ENCODE results near the gene MYO6.

The MYO6 gene

DNA sequence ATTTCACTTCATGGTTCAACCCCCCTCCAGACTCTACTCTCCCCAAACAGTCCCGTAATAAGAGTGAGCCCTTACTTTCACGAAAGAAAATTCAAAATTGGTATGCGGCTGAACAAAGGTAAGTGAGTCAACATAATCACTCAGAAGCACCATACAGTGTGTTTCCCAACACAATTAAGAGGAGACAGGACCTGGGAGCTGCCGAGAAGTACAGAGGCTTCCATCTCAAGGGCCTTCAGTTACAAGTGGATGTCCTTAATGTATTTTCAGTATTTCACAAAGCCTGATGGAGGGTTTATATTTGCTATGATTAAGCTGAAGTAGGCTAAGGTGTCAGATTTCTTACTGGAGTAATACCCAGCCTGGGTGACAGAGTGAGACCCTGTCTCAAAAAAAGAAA, 51.1 kb downstream of the MYO6 start:
- in situ Hi-C loops (cut with MboI; ENCODE audit: low pct_unique_long_range_greater_than_20kb, low sequenced_read_pairs, unreplicated experiment) = no loop called here
- TF ChIP-seq, protein P1, sequence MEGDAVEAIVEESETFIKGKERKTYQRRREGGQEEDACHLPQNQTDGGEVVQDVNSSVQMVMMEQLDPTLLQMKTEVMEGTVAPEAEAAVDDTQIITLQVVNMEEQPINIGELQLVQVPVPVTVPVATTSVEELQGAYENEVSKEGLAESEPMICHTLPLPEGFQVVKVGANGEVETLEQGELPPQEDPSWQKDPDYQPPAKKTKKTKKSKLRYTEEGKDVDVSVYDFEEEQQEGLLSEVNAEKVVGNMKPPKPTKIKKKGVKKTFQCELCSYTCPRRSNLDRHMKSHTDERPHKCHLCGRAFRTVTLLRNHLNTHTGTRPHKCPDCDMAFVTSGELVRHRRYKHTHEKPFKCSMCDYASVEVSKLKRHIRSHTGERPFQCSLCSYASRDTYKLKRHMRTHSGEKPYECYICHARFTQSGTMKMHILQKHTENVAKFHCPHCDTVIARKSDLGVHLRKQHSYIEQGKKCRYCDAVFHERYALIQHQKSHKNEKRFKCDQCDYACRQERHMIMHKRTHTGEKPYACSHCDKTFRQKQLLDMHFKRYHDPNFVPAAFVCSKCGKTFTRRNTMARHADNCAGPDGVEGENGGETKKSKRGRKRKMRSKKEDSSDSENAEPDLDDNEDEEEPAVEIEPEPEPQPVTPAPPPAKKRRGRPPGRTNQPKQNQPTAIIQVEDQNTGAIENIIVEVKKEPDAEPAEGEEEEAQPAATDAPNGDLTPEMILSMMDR (IDR thresholded peaks at IDR 0.05; ENCODE audit: extremely low read depth, insufficient read depth, missing control alignments) = no peak
- no peak for DNase-seq (ENCODE audit: low spot score)

DNA sequence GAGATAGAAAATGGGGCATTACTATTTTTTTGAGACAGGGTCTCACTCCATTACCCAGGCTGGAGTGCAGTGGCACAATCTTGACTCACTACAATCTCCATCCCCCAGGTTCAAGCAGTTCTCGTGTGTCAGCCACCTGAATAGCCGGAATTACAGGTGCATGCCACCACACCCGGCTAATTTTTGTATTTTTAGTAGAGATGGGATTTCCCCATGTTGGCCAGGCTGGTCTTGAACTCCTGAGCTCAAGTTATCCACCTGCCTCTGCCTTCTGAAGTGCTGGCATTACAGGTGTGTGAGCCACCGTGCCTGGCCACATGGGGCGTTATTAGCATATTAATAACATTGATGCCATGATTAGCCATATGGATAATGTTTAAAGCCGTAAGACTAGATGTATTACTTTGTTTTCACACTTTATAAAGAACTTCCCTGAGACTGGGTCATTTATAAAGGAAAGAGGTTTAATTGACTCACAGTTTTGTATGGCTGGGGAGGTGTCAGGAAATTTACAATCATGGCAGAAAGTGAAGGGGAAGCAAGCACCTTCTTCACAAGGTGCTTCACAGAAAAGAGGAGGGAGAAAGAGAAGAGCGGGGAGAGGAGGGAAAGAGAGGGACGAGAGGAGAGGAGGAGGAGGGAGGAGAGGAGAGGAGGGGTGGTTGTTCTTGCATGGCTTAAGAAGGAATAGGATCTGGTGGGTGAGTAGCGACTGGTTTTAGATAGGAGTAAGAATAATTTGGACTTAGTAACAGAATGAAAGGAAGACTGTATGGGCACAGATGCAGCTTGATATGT, 51.9 kb downstream of the MYO6 start:
- in situ Hi-C loops (cut with MboI; ENCODE audit: low pct_unique_long_range_greater_than_20kb, low sequenced_read_pairs, unreplicated experiment) = no loop called here
- TF ChIP-seq, protein P1 (IDR thresholded peaks at IDR 0.05; ENCODE audit: extremely low read depth, insufficient read depth, missing control alignments) = no peak
- DNase-seq (ENCODE audit: low spot score) = no peak

DNA sequence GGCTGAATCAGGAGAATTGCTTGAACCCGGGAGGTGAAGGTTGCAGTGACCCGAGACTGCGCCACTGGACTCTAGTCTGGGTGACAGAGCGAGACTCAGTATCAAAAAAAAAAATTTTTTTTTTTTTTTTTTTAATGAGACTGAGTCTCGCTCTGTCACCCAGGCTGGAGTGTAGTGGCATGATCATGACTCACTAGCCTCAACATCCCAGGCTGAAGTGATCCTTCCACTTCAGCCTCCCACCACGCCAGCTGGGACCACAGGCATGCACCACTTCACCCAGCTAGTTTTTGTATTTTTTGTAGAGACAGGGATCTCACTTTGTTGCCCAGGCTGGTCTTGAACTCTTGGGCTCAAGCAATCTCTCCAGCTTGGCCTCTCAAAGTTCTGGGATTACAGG, 53.3 kb downstream of the MYO6 start:
- in situ Hi-C loops (cut with MboI; ENCODE audit: low pct_unique_long_range_greater_than_20kb, low sequenced_read_pairs, unreplicated experiment) = no loop called here
- TF ChIP-seq, protein P1 (IDR thresholded peaks at IDR 0.05; ENCODE audit: extremely low read depth, insufficient read depth, missing control alignments) = no peak
- no peak for DNase-seq (ENCODE audit: low spot score)

DNA sequence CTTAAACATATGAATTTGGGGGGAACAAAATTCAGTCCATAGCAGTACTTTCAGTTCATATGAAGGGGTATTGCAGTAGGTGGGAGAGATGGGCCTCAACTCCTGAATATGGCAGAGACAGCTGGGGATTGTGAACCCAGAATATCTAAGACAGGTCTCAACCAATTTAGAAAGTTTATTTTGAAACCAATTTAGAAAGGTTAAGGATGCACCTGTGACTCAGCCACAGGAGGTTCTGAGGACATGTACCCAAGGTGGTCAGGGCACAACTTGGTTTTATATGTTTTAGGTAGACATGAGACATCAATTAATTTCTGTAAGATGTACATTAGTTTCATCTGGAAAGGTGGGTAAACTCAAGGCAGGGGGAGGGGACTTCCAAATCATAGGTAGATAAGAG, 59.5 kb downstream of the MYO6 start:
- TF ChIP-seq, protein P1 (IDR thresholded peaks at IDR 0.05; ENCODE audit: extremely low read depth, insufficient read depth, missing control alignments) = no peak
- no peak for DNase-seq (ENCODE audit: low spot score)
- in situ Hi-C loops (cut with MboI; ENCODE audit: low pct_unique_long_range_greater_than_20kb, low sequenced_read_pairs, unreplicated experiment) = no loop called here

DNA sequence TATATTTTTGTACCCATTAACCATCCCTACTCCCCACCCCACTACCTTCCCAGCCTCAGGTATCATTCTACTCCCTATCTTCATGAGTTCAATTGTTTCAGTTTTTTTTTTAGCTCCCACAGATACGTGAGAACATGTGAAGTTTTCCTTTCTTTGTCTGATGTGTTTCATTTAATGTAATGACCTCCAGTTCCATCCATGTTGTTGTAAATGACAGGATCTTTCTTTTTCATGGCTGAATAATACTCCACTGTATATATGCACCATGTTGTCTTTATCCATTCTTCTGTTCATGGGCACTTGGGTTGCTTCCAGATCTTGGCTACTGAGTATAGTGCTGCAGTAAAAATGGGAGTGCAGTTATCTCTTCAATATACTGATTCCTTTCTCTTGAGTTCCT, 63.5 kb downstream of the MYO6 start:
- in situ Hi-C loops (cut with MboI; ENCODE audit: low pct_unique_long_range_greater_than_20kb, low sequenced_read_pairs, unreplicated experiment) = no loop called here
- TF ChIP-seq, protein P1 (IDR thresholded peaks at IDR 0.05; ENCODE audit: extremely low read depth, insufficient read depth, missing control alignments) = no peak
- no peak for DNase-seq (ENCODE audit: low spot score)

DNA sequence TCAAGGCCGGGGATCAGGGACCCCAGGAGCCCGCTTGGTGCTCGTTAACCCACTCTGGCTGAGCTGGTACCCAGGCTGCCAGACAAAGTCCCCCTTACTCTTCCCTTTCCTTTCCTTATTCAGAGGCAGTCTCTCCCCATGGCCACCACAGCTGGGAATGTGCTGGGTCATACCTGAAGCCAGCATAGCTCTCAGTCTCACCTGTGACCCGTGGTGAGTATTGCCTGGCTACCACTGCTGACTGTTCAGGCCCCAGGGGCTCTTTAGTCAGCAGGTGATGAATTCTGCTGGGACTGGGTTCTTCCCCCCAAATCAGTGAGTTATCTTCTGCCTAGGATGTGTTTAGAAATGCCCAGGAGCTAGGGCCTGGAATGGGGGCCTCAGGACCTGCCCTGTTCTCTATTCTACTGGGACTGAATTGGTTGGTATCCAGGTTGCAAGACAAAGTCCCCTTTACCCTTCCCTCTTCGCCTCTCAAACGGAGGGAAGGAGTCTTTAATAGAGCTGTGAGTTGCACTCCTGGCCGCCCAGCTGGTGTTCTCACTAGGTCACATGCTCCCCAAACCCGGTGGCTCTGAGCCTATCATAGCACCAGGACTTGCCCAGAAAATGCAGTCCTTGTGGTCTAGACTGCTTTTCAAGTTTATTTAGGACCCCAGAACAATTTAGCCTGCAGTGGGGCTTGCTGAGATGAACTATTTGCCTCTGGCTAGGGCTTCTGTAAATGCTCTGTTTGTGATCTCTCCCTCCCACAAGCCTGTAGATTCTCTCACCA, 64.6 kb downstream of the MYO6 start:
- in situ Hi-C loops (cut with MboI; ENCODE audit: low pct_unique_long_range_greater_than_20kb, low sequenced_read_pairs, unreplicated experiment) = no loop called here
- TF ChIP-seq, protein P1 (IDR thresholded peaks at IDR 0.05; ENCODE audit: extremely low read depth, insufficient read depth, missing control alignments) = no peak
- no peak for DNase-seq (ENCODE audit: low spot score)

Data from GM13977 (cell line).